Bronchial smooth muscle cell (primary cell): ENCODE data around the gene XAGE1A. TPM values are rescaled to one million over a fixed set of nuclear protein-coding genes. Genes with fewer than 3 reads are reported as not detected.

ENCODE experiments used
- total RNA-seq: library from RNA; depleted of rRNA; stranded (reverse); fragments of >200 nt; gene quantifications from 2 replicates; pipeline ENCODE4 v1.2.1, GENCODE V29; 2014

The XAGE1A gene, protein sequence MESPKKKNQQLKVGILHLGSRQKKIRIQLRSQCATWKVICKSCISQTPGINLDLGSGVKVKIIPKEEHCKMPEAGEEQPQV
- total RNA-seq: not detected in 2 replicates

DNA sequence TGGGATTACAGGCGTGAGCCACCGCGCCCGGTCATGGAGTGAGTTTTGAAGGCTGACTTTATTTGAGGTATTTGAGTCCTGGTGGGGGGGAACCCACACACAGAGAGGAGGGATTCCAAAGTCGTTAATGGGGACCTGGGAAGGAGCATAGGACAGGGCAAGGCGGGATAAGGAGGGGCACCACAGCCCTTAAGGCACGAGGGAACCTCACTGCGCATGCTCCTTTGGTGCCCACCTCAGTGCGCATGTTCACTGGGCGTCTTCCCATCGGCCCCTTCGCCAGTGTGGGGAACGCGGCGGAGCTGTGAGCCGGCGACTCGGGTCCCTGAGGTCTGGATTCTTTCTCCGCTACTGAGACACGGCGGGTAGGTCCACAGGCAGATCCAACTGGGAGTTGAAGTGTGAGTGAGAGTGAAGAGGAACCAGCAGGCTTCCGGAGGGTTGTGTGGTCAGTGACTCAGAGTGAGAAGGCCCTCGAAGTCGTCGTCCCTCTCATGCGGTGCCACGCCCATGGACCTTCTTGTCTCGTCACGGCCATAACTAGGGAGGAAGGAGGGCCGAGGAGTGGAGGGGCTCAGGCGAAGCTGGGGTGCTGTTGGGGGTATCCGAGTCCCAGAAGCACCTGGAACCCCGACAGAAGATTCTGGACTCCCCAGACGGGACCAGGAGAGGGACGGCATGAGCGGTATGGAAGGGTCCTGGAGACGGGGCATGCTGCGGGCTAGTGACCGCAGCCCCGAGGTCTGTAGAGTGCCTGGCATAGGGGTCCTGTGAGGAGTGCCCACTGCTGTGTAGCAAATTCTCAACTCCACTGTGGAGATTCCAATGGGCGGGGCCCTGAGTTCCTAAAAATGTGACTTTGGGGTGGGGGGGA, at the start of gene XAGE1A:
Gene XAGE1A (plus strand): TSS at position 264 of the 874 bp plus-strand sequence. CDS start 1,554 bp downstream, outside the sequence.

DNA sequence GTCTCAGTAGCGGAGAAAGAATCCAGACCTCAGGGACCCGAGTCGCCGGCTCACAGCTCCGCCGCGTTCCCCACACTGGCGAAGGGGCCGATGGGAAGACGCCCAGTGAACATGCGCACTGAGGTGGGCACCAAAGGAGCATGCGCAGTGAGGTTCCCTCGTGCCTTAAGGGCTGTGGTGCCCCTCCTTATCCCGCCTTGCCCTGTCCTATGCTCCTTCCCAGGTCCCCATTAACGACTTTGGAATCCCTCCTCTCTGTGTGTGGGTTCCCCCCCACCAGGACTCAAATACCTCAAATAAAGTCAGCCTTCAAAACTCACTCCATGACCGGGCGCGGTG, 21.3 kb downstream of the XAGE1A start, which contains the start of gene XAGE1B:
Gene XAGE1B (minus strand): TSS at position 77 of the 339 bp plus-strand sequence. CDS start 1,536 bp downstream, outside the sequence.

Other genes starting within 250 kb of the XAGE1A start
- gene XAGE2, start 126.8 kb upstream of the XAGE1A start, total RNA-seq: not detected in 2 replicates
- gene XAGE1B, start 21.3 kb downstream of the XAGE1A start, total RNA-seq: not detected in 2 replicates
- gene SSX7, start 159.1 kb downstream of the XAGE1A start, total RNA-seq: not detected in 2 replicates
- gene SSX2, start 211.4 kb downstream of the XAGE1A start, total RNA-seq: not detected in 2 replicates